Small intestine (tissue), 16 donors: ENCODE measurements around the gene FAF1. TPM values are rescaled to one million over a fixed set of nuclear protein-coding genes. Genes with fewer than 3 reads are reported as not detected.
"Not testable (repeated sequence)": the region's sequence is repeated elsewhere in the genome, so short reads cannot be mapped to it uniquely, and the experiment has no call there.

Source experiments
- DNase-seq, 2 donors: peaks; one replicate each; pipeline versions ENCODE4 v3.0.0 to v3.0.0-alpha.2; 2013
- FAIRE-seq: peaks from 2 replicates; lab custom pipeline; 2012; peaks lifted over from hg19 to GRCh38; lab: Jason Lieb, UNC
- H3K27ac ChIP-seq, 3 donors: one replicate each; pipeline ENCODE4 v1.5.1; 2013; ENCODE audit warnings: low read length in 2 of 3, mild to moderate bottlenecking in 2 of 3, control low read depth in 1 of 3, inconsistent platforms in 1 of 3, low read depth in 1 of 3, moderate library complexity in 1 of 3
- H3K27me3 ChIP-seq, 3 donors: one replicate each; pipeline ENCODE4 v1.6.1; 2013; ENCODE audit warnings: low read length in 3 of 3, inconsistent platforms in 1 of 3; ENCODE audit not compliant: control insufficient read depth in 3 of 3, insufficient read depth in 3 of 3
- H3K36me3 ChIP-seq, 3 donors: one replicate each; pipeline ENCODE4 v1.6.1; 2013; ENCODE audit warnings: low read length in 3 of 3, inconsistent platforms in 1 of 3, low read depth in 1 of 3, mild to moderate bottlenecking in 1 of 3, moderate library complexity in 1 of 3; ENCODE audit not compliant: control insufficient read depth in 3 of 3, insufficient read depth in 2 of 3
- H3K4me1 ChIP-seq, 3 donors: one replicate each; pipeline ENCODE4 v1.6.1; 2013; ENCODE audit warnings: low read length in 2 of 3, inconsistent platforms in 1 of 3, low read depth in 1 of 3, mild to moderate bottlenecking in 1 of 3, moderate library complexity in 1 of 3; ENCODE audit not compliant: control insufficient read depth in 3 of 3, insufficient read depth in 2 of 3
- H3K4me3 ChIP-seq, 3 donors: one replicate each; pipeline ENCODE4 v1.5.1; 2013; ENCODE audit warnings: low read length in 3 of 3, control low read depth in 1 of 3, inconsistent platforms in 1 of 3, low read depth in 1 of 3, mild to moderate bottlenecking in 1 of 3, moderate library complexity in 1 of 3
- H3K9me3 ChIP-seq, 2 donors: one replicate each; pipeline ENCODE4 v1.6.1; 2013; ENCODE audit warnings: low read depth in 1 of 2, low read length in 1 of 2; ENCODE audit not compliant: control insufficient read depth in 2 of 2, insufficient read depth in 1 of 2
- WGBS, 3 donors: extraction: QIAGEN DNeasy Blood & Tissue Kit; methylation state at CpG; one replicate each; pipeline ENCODE4 v1.1.7; 2013; 5-methylcytosine and 5-hydroxymethylcytosine counted together
- long read RNA-seq, 10 donors: transcript quantifications; one replicate each; lab custom pipeline, GENCODE V29; 2026
- polyA plus RNA-seq, 4 donors: library from polyadenylated mRNA; stranded (reverse) in 3 of 4; unstranded in 1 of 4; fragments of 200-250 nt in 3 of 4; fragments of 120-200 nt in 1 of 4; gene quantifications; one replicate each; pipeline versions ENCODE4 v1.2.1 to v1.2.3, GENCODE V29; 2013
- donor health status: healthy with polysubstance abuse.
- donor health status: control.
- donor health status: control.
- donor health status: Bipolar disorder and iron deficiency.
- donor health status: healthy.

The FAF1 gene
- polyA plus RNA-seq: 10 to 100 TPM; 19.5 to 46.3 (median 32.5) TPM
- long read RNA-seq, donor 1: 0 reads
- long read RNA-seq, donor 2, full-length matches to known transcripts: 4 of 4 reads
- long read RNA-seq, donor 2, partial matches to known transcripts: 0 of 4 reads
- long read RNA-seq, donor 2, other reads (novel, unspliced or antisense): 0 of 4 reads
- long read RNA-seq, donor 3, full-length matches to known transcripts: 2 of 2 reads
- long read RNA-seq, donor 3, partial matches to known transcripts: 0 of 2 reads
- long read RNA-seq, donor 3, other reads (novel, unspliced or antisense): 0 of 2 reads
- long read RNA-seq, donor 4: 0 reads
- long read RNA-seq, donor 5, full-length matches to known transcripts: 1 of 1 reads
- long read RNA-seq, donor 5, partial matches to known transcripts: 0 of 1 reads
- long read RNA-seq, donor 5, other reads (novel, unspliced or antisense): 0 of 1 reads
- long read RNA-seq, donor 6, full-length matches to known transcripts: 3 of 3 reads
- long read RNA-seq, donor 6, partial matches to known transcripts: 0 of 3 reads
- long read RNA-seq, donor 6, other reads (novel, unspliced or antisense): 0 of 3 reads
- long read RNA-seq, donor 7: 0 reads
- long read RNA-seq, donor 8, full-length matches to known transcripts: 2 of 2 reads
- long read RNA-seq, donor 8, partial matches to known transcripts: 0 of 2 reads
- long read RNA-seq, donor 8, other reads (novel, unspliced or antisense): 0 of 2 reads
- long read RNA-seq, donor 9, full-length matches to known transcripts: 1 of 1 reads
- long read RNA-seq, donor 9, partial matches to known transcripts: 0 of 1 reads
- long read RNA-seq, donor 9, other reads (novel, unspliced or antisense): 0 of 1 reads
- long read RNA-seq, donor 10, full-length matches to known transcripts: 3 of 3 reads
- long read RNA-seq, donor 10, partial matches to known transcripts: 0 of 3 reads
- long read RNA-seq, donor 10, other reads (novel, unspliced or antisense): 0 of 3 reads

DNA sequence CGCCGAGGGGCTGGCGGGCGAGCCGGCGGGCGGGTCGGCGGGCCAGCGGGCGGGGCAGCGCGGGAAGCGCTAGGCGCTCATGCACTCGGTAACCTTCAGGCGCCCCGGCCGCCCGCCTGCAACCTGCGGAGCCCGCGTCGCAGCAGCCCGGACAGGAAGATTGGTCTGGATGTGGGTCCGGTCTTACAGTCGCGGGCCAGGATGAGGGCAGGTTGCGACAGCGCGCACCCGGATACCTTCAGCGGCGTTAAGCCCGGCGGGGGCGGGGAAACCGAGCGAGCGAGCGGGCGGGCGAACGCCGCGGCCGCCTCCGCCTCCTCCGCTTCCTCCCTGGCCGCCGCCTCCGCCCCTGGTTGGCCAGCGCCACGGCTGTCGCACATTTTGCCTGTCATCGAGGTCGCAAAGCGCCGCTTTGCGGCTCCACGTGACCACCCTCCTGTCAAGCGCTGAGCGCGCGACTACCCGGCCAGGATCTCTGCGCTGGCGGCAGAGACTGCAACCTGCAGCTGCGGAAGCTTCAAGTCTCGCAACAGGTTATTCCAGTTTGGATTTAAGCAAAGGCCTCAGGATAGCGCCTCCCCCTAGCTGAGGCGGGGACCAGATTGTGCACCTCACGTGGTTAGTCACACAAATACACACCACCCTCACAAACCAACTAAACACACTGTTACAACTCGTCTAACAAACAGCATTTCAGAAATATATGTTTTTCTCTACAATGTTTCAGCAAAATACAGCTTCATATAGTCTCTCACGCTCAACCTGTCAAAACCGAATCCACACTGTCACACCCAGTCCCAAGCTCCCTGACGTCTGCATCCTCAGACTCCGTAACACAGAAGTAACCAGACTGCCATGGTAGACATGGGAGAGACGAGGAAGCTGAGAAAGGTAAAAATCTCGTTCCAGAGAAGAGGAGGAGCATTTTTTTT is at the start of gene FAF1:
Gene FAF1, minus strand, starts transcription at position 355 of the 932 bp plus-strand sequence. CDS start 456 bp downstream, outside the sequence.
- Histone ChIP-seq H3K27me3 (peaks cover 0 to 1% (median 0%) of the 10 kb centered on the region in 3 donors), H3K36me3 (no peaks in the 10 kb centered on the region), H3K4me3 (peak within 1 kb of the TSS; percentile 81 to 94 (median 88)), H3K27ac (peak within 1 kb of the TSS; percentile 71 to 88 (median 85)), H3K4me1 (no peaks in the 10 kb centered on the region), H3K9me3 (no peaks in the 10 kb centered on the region)
- WGBS, 3 donors: 0 to 1% (median 0%) methylated on average over 41 to 80 of the region's 80 CpGs
- peak; percentile 98 to 100 for DNase-seq
- peak; percentile 47 for FAIRE-seq

DNA sequence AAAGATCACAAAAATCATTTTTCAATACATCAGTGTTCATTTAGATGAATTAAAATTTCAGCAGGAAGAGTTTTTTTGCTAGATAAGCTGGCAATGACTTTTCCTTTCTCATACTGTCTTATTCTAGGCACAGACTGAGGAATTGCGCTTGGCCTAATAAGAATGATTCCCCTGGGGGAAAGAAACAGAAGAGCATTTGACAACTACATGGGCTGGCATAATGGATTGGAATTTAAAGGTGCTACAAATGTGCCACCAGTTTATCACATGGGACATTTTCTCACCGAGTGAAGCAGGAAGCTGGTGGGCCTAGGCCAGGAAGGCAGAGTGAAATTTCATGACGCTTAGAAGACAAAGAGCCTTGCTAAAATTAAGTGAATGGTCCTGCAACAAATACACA is 49.3 kb upstream of the FAF1 start:
- 68 to 88% (median 81%) methylated on average over 3 of the region's 3 CpGs for WGBS, 3 donors

DNA sequence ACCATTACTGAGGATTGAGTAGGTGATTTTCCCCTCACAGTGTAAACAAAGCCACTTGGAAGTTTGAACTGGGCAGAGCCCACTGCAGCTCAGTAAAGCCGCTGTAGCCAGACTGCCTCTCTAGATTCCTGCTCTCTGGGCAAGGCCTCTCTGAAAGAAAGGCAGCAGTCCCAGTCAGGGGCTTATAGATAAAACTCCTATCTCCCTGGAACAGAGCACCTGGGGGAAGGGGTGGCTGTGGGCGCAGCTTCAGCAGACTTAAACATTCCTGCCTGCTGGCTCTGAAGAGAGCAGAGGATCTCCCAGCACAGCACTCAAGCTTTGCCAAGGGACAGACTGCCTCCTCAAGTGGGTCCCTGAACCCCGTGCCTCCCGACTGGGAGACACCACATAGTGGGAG is 45.5 kb upstream of the FAF1 start:
- 82 to 95% (median 95%) methylated on average over 4 of the region's 4 CpGs for WGBS, 3 donors
- not testable (repeated sequence) for H3K27me3 ChIP-seq, H3K9me3 ChIP-seq, H3K36me3 ChIP-seq, FAIRE-seq, DNase-seq, H3K27ac ChIP-seq, H3K4me1 ChIP-seq, H3K4me3 ChIP-seq

More for the DNA sequence above, 49.3 kb upstream of the FAF1 start:
- Histone ChIP-seq H3K36me3 (no peaks in the 10 kb centered on the region), H3K9me3 (no peaks in the 10 kb centered on the region), H3K4me3 (no peak overlapping the region), H3K4me1 (no peaks in the 10 kb centered on the region), H3K27me3 (no peaks in the 10 kb centered on the region), H3K27ac (no peak overlapping the region)
- FAIRE-seq (no peak), DNase-seq (no peak)

DNA sequence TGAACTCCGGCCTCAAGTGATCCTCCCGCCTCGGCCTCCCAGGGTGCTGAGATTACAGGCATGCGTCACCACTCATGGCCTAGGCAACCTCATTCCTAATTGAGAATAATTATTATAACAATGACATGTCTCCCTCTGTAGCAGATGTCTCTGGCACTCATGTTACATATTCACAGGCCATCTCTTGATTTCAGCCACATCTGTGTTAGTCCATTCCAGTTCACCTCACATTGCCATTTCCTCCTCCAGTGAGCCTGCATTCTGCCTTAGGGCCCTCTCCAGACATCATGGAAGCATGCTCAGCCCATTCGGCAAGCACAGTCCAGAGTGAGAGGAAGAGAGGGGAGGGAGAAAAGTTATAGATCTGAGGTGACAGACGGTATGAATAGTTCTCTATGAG is 42.4 kb upstream of the FAF1 start:
- Histone ChIP-seq H3K4me3 (no peak overlapping the region), H3K27ac (no peak overlapping the region), H3K36me3 (no peaks in the 10 kb centered on the region), H3K4me1 (no peaks in the 10 kb centered on the region), H3K27me3 (no peaks in the 10 kb centered on the region), H3K9me3 (no peaks in the 10 kb centered on the region)
- 91 to 95% (median 91%) methylated on average over 6 of the region's 6 CpGs for WGBS, 3 donors
- no peak for FAIRE-seq
- DNase-seq: no peak

DNA sequence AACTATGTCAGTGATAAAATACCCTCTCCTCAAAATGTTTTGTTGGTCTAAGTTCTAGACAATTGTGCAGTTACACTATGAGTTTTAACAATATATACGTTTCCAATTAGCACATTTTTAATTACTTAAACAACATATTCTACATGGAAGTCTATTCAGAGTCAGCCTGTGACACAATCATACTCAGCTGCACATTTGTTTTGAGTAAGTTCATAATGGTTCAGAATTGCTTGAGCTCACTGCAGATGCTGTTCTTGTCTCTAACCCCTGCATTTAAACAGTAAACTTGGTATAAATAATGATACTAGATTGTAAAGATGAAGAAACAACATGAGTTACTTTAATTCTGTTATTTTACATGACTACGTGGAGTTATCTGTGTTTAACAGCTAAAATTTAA is 40.6 kb upstream of the FAF1 start:
- no peak overlapping the region for H3K4me3 ChIP-seq
- WGBS, 3 donors: 56 to 63% (median 63%) methylated on average over 2 of the region's 2 CpGs
- H3K27me3 ChIP-seq: no peaks in the 10 kb centered on the region
- H3K4me1 ChIP-seq: no peaks in the 10 kb centered on the region
- FAIRE-seq (no peak), DNase-seq (no peak)
- H3K27ac ChIP-seq: no peak overlapping the region
- H3K9me3 ChIP-seq: no peaks in the 10 kb centered on the region
- no peaks in the 10 kb centered on the region for H3K36me3 ChIP-seq

DNA sequence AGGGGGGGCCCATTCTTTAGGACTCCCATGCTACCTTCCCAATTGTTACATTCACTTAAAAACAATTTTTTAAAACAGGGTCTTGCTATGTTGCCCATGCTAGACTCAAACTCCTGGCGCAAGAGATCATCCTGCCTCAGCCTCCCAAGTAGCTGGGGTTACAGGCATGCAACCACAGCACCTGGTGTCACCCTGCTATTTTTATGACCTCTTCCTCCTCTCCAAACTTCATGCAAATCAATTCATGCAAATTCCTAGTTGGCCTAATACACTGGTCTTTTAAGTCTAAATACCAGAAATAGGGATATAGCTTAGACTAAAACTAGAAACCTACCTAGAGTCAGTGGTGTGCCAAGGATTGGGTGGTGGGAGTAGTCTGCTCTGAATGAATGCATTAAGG is 40.1 kb upstream of the FAF1 start:
- 89 to 100% (median 95%) methylated on average over 1 of the region's 1 CpG for WGBS, 3 donors
- no peak for FAIRE-seq

DNA sequence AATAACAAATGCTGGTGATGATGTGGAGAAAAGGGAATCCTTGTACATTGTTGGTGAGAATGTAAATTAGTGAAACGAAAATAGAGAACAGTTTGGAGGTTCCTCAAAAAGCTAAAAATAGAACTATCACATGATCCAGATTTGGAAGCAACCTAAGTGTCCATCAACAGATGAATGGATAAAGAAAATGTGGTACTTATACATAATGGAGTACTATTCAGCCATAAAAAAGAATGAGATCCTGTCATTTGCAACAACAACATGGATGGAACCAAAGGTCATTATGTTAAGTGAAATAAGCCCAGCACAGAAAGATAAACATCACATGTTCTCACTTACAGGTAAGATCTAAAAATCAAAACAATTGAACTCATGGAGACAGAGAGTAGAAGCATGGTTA is 39.3 kb upstream of the FAF1 start:
- H3K4me1 ChIP-seq, H3K36me3 ChIP-seq, FAIRE-seq, H3K27me3 ChIP-seq, H3K27ac ChIP-seq, H3K4me3 ChIP-seq, H3K9me3 ChIP-seq, DNase-seq: not testable (repeated sequence)
- 62 to 79% (median 78%) methylated on average over 1 of the region's 1 CpG for WGBS, 3 donors

More for the DNA sequence above, 40.1 kb upstream of the FAF1 start:
- no peak overlapping the region for H3K4me3 ChIP-seq
- no peak overlapping the region for H3K27ac ChIP-seq
- no peaks in the 10 kb centered on the region for H3K27me3 ChIP-seq
- no peaks in the 10 kb centered on the region for H3K4me1 ChIP-seq
- no peak for DNase-seq
- no peaks in the 10 kb centered on the region for H3K36me3 ChIP-seq
- H3K9me3 ChIP-seq: no peaks in the 10 kb centered on the region
